A549 (cell line): ENCODE measurements around the gene ZNF628. TPM values are rescaled to one million over a fixed set of nuclear protein-coding genes. Genes with fewer than 3 reads are reported as not detected.

Experiments
- ATAC-seq, 2 experiments: fragments of 200-7000 bp in 1 of 2; fragments of >200 bp in 1 of 2; cut with Nextera tagmentation in 1 of 2; cut with Tn5 transposase in 1 of 2; 3 replicates each; pipeline versions ENCODE4 v1.8.0 to v1.9.1; 2018 to 2020; ENCODE audit warnings: mild to moderate bottlenecking in 1 of 2, moderate library complexity in 1 of 2
- CTCF ChIA-PET: fragments of 300-600 bp; sonication (Branson Sonifier 250); formaldehyde crosslinking; extraction: SDS; loops from one replicate; lab custom pipeline; 2021; ENCODE audit warnings: antibody characterized with exemption, inconsistent platforms; lab: Yijun Ruan, JAX
- POLR2A ChIA-PET: fragments of 350-600 bp; formaldehyde crosslinking; extraction: SDS; loops from one replicate; lab custom pipeline; 2021; ENCODE audit warnings: antibody characterized with exemption, inconsistent platforms; lab: Yijun Ruan, JAX
- DNase-seq, 2 experiments: peaks; one replicate each; pipeline versions ENCODE4 v3.0.0 to v3.0.0-alpha.2; 2011 to 2016; ENCODE audit warnings: low read depth in 1 of 2, low spot score in 1 of 2
- FAIRE-seq: peaks from 2 replicates; lab custom pipeline; 2011; peaks lifted over from hg19 to GRCh38; lab: Jason Lieb, UNC
- H3K27ac ChIP-seq, 2 experiments: fragments of >200 bp; sonication (Bioruptor Twin); formaldehyde crosslinking; 3 replicates each; pipeline ENCODE4 v1.5.1; 2016 to 2017
- H3K4me1 ChIP-seq: fragments of >200 bp; sonication (Bioruptor Twin); formaldehyde crosslinking; 3 replicates; pipeline ENCODE4 v1.6.1; 2016
- H3K4me2 ChIP-seq: fragments of >200 bp; sonication (Bioruptor Twin); formaldehyde crosslinking; 3 replicates; pipeline ENCODE4 v1.6.1; 2016
- H3K4me3 ChIP-seq: fragments of >200 bp; sonication (Bioruptor Twin); formaldehyde crosslinking; 3 replicates; pipeline ENCODE4 v1.5.1; 2016
- H3K9me3 ChIP-seq: fragments of >200 bp; sonication (Bioruptor Twin); formaldehyde crosslinking; 3 replicates; pipeline ENCODE4 v1.6.1; 2016
- BHLHE40 ChIP-seq: IDR thresholded peaks from 2 replicates; pipeline ENCODE4 v1.6.1; 2012; ENCODE audit warnings: low read depth, low read length, inconsistent platforms
- CBX2 ChIP-seq: fragments of 200-600 bp; sonication (generic); IDR thresholded peaks from 2 replicates; pipeline ENCODE4 v1.6.1; 2016; ENCODE audit warnings: low read depth, mild to moderate bottlenecking, borderline replicate concordance
- CBX8 ChIP-seq: fragments of 200-600 bp; sonication (generic); IDR thresholded peaks from 2 replicates; pipeline ENCODE4 v1.6.1; 2016
- CEBPB ChIP-seq, 2 experiments: fragments of >200 bp in 1 of 2; sonication (Bioruptor Twin) in 1 of 2; formaldehyde crosslinking in 1 of 2; IDR thresholded peaks; 2 replicates each; pipeline ENCODE4 v1.6.1; 2012 to 2016
- CTCF ChIP-seq: fragments of >200 bp; sonication (Bioruptor Twin); formaldehyde crosslinking; IDR thresholded peaks from 3 replicates; pipeline ENCODE4 v1.5.1; 2016
- E2F6 ChIP-seq: IDR thresholded peaks from 2 replicates; pipeline ENCODE4 v1.6.1; 2012; ENCODE audit warnings: low read depth, borderline replicate concordance
- EHMT2 ChIP-seq: fragments of 200-600 bp; sonication (generic); IDR thresholded peaks from 2 replicates; pipeline ENCODE4 v1.6.1; 2016; ENCODE audit warnings: antibody characterized with exemption, low read depth, mild to moderate bottlenecking, moderate library complexity
- ELK1 ChIP-seq: fragments of 150-350 bp; IDR thresholded peaks from 2 replicates; pipeline ENCODE4 v1.6.1; 2014; ENCODE audit warnings: low read depth, mild to moderate bottlenecking, low read length
- FOSB ChIP-seq: fragments of 250-450 bp; sonication (Bioruptor Pico); IDR thresholded peaks from 2 replicates; pipeline ENCODE4 v1.5.0; 2020; ENCODE audit warnings: mild to moderate bottlenecking, moderate library complexity
- FOSL2 ChIP-seq, 2 experiments: fragments of 450-650 bp in 1 of 2; fragments of >200 bp in 1 of 2; sonication (Bioruptor Twin) in 1 of 2; formaldehyde crosslinking; IDR thresholded peaks; 2 replicates each; pipeline versions ENCODE4 v1.5.0 to v1.6.1; 2016 to 2020; ENCODE audit warnings: mild to moderate bottlenecking in 1 of 2, moderate library complexity in 1 of 2
- GATA3 ChIP-seq: IDR thresholded peaks from 2 replicates; pipeline ENCODE4 v1.6.1; 2012; ENCODE audit warnings: borderline replicate concordance
- HDAC2 ChIP-seq: fragments of 200-600 bp; sonication (generic); IDR thresholded peaks from 2 replicates; pipeline ENCODE4 v1.6.1; 2016
- HES2 ChIP-seq: fragments of >200 bp; sonication (Bioruptor Twin); formaldehyde crosslinking; IDR thresholded peaks from 2 replicates; pipeline ENCODE4 v1.6.1; 2016
- HEYL ChIP-seq: fragments of 250-450 bp; sonication (Bioruptor Pico); IDR thresholded peaks from 2 replicates; pipeline ENCODE4 v1.8.0; 2021; ENCODE audit warnings: mild to moderate bottlenecking, moderate library complexity
- HOXA7 ChIP-seq: fragments of 250-450 bp; sonication (Bioruptor Pico); IDR thresholded peaks from 2 replicates; pipeline ENCODE4 v1.5.0; 2020; ENCODE audit warnings: mild to moderate bottlenecking, moderate library complexity
- HOXB13 ChIP-seq: fragments of 250-450 bp; sonication (Bioruptor Pico); IDR thresholded peaks from 2 replicates; pipeline ENCODE4 v1.5.0; 2020; ENCODE audit warnings: low read depth, mild to moderate bottlenecking, moderate library complexity
- HOXB5 ChIP-seq: fragments of 250-450 bp; sonication (Bioruptor Pico); IDR thresholded peaks from 2 replicates; pipeline ENCODE4 v1.5.0; 2020; ENCODE audit warnings: mild to moderate bottlenecking, moderate library complexity
- JUN ChIP-seq, 2 experiments: fragments of >200 bp; sonication (Bioruptor Twin); formaldehyde crosslinking; IDR thresholded peaks; 2 replicates in 1 of 2; 3 replicates in 1 of 2; pipeline ENCODE4 v1.6.1; 2016 to 2017
- KDM1A ChIP-seq: fragments of 200-600 bp; sonication (generic); IDR thresholded peaks from 2 replicates; pipeline ENCODE4 v1.6.1; 2016; ENCODE audit warnings: low read depth, mild to moderate bottlenecking
- MAZ ChIP-seq: fragments of 150-350 bp; IDR thresholded peaks from 2 replicates; pipeline ENCODE4 v1.6.1; 2014; ENCODE audit warnings: antibody characterized with exemption, low read depth, low read length, borderline replicate concordance
- NFE2L2 ChIP-seq: fragments of 150-350 bp; conservative IDR thresholded peaks from 2 replicates; pipeline ENCODE4 v1.6.1; 2014; ENCODE audit warnings: low read length
- NR3C1 ChIP-seq: fragments of >200 bp; sonication (Bioruptor Twin); formaldehyde crosslinking; IDR thresholded peaks from 3 replicates; pipeline ENCODE4 v1.6.1; 2017
- PHF8 ChIP-seq: fragments of 200-600 bp; sonication (generic); IDR thresholded peaks from 2 replicates; pipeline ENCODE4 v1.6.1; 2016; ENCODE audit warnings: low read depth, mild to moderate bottlenecking, antibody characterized with exemption, moderate library complexity, borderline replicate concordance
- POLR2A ChIP-seq: IDR thresholded peaks from 2 replicates; pipeline ENCODE4 v1.6.1; 2012; ENCODE audit warnings: mild to moderate bottlenecking, low read length
- RARB ChIP-seq: fragments of 250-450 bp; sonication (Bioruptor Pico); IDR thresholded peaks from 2 replicates; pipeline ENCODE4 v1.8.0; 2021; ENCODE audit warnings: mild to moderate bottlenecking, moderate library complexity
- RFX5 ChIP-seq: fragments of 450-650 bp; IDR thresholded peaks from 2 replicates; pipeline ENCODE4 v1.7.1; 2014; ENCODE audit warnings: antibody characterized with exemption, mild to moderate bottlenecking, moderate library complexity
- SMC3 ChIP-seq: fragments of >200 bp; sonication (Bioruptor Twin); formaldehyde crosslinking; IDR thresholded peaks from 3 replicates; pipeline ENCODE4 v1.6.1; 2018; ENCODE audit warnings: inconsistent platforms
- TFCP2L1 ChIP-seq: fragments of 250-450 bp; sonication (Bioruptor Pico); IDR thresholded peaks from 2 replicates; pipeline ENCODE4 v1.5.0; 2021; ENCODE audit warnings: mild to moderate bottlenecking
- TP53 ChIP-seq: fragments of 250-450 bp; sonication (Bioruptor Pico); IDR thresholded peaks from 2 replicates; pipeline ENCODE4 v1.5.0; 2021; ENCODE audit warnings: mild to moderate bottlenecking, moderate library complexity
- ZFP36 ChIP-seq: fragments of 450-650 bp; IDR thresholded peaks from 2 replicates; pipeline ENCODE4 v1.6.1; 2014; ENCODE audit warnings: borderline replicate concordance; ENCODE audit not compliant: partially characterized antibody
- ZNF302 ChIP-seq: fragments of 250-450 bp; sonication (Bioruptor Pico); IDR thresholded peaks from 2 replicates; pipeline ENCODE4 v1.9.0; 2021; ENCODE audit warnings: inconsistent platforms, mild to moderate bottlenecking, moderate library complexity
- ZSCAN20 ChIP-seq: fragments of 250-450 bp; sonication (Bioruptor Pico); IDR thresholded peaks from 2 replicates; pipeline ENCODE4 v1.8.0; 2022; ENCODE audit warnings: mild to moderate bottlenecking, moderate library complexity
- WGBS: methylation state at CpG from one replicate; pipeline ENCODE4 v1.1.6; 2017; ENCODE audit errors: missing lambda C conversion rate; 5-methylcytosine and 5-hydroxymethylcytosine counted together
- polyA plus RNA-seq, 4 experiments: library from polyadenylated mRNA; depleted of rRNA in 3 of 4; stranded (reverse); fragments of >200 nt; fragmentation: RNase III in 1 of 4; extraction: RNeasy Plus Mini Kit Qiagen cat#74134 plus additional on column Dnase treatment in 1 of 4; gene quantifications; 2 replicates in 3 of 4; 3 replicates in 1 of 4; pipeline ENCODE4 v1.2.3, GENCODE V29; 2011 to 2017

Gene ZNF628
- polyA plus RNA-seq, 2 of the 4 experiments (the other 2 are of a cell fraction): 0.32 to 5.7 TPM

- TF ChIP-seq TP53 (CRISPR knock-in tag) (no peak), CEBPB (IDR thresholded peaks at IDR 0.05) (no peak), KDM1A (peak; percentile 83; the same call in 1 of the 2 replicates), TFCP2L1 (CRISPR knock-in tag) (peak; percentile 75; the same call in 1 of the 2 replicates), MAZ (0 out of 2 replicates have a peak, but pooled peaks have one; percentile 18), RARB (CRISPR knock-in tag) (no peak), FOSB (CRISPR knock-in tag) (no peak), RFX5 (peak; percentile 69; the same call in 1 of the 2 replicates), FOSL2 (IDR thresholded peaks at IDR 0.05) (no peak), FOSL2 (CRISPR knock-in tag; IDR thresholded peaks at IDR 0.05) (no peak), HOXA7 (CRISPR knock-in tag) (no peak), ZFP36 (no peak), NFE2L2 (no peak), E2F6 (peak; percentile 80)
- TF ChIP-seq, all 56 proteins: peak for 15
Measured at GRCh38 chr19:55461259-55461973, 15.0 kb upstream of the ZNF628 start, which contains the start of gene ISOC2 (continued).

- peak in 1 of 2 experiments; percentile 61 for DNase-seq
- WGBS: 9% methylated on average over 27 of the region's 27 CpGs
- Histone ChIP-seq H3K27ac (peak overlapping the region; percentile 76 to 85), H3K9me3 (no peaks in the 10 kb centered on the region), H3K4me2 (peak overlapping the region; percentile 93), H3K4me1 (peaks cover 14% of the 10 kb centered on the region; the same call in 2 of the 3 replicates), H3K4me3 (peak overlapping the region; percentile 58)
- ATAC-seq: peak; percentile 19 to 31; a peak in 3 of 6 replicates
- FAIRE-seq: peak; percentile 56
- ChIA-PET CTCF (interaction anchor here (0.5 to 6.9 kb wide), 4 partner anchors 15 to 311 kb away, joined by 3 to 89 read pairs (median 20); partner anchors contain the start of gene ZNF628), POLR2A (interaction anchor here (0.5 to 1.6 kb wide), 14 partner anchors 9 to 382 kb away, joined by 3 to 22 read pairs (median 4); partner anchors contain the start of genes FIZ1, KMT5C, NAT14 and U2AF2)
- TF ChIP-seq HES2 (no peak), EHMT2 (no peak), CTCF (no peak), ZFP36 (no peak), HOXB5 (CRISPR knock-in tag) (no peak), ZNF302 (CRISPR knock-in tag) (no peak), CBX8 (no peak), HDAC2 (peak; percentile 58; the same call in 1 of the 2 replicates), KDM1A (no peak), ELK1 (no peak), JUN (IDR thresholded peaks at IDR 0.05) (peak in 1 of 2 experiments; percentile 31; a peak in 1 of 5 replicates), GATA3 (no peak), MAZ (no peak), HOXB13 (CRISPR knock-in tag) (no peak), POLR2A (peak; percentile 90), CEBPB (IDR thresholded peaks at IDR 0.05) (no peak), RFX5 (no peak), BHLHE40 (no peak), CBX2 (no peak), TFCP2L1 (CRISPR knock-in tag) (no peak), SMC3 (no peak), HEYL (CRISPR knock-in tag) (no peak), FOSL2 (IDR thresholded peaks at IDR 0.05) (no peak), FOSL2 (CRISPR knock-in tag; IDR thresholded peaks at IDR 0.05) (no peak), PHF8 (peak; percentile 68; the same call in 1 of the 2 replicates), NR3C1 (no peak), RARB (CRISPR knock-in tag) (no peak), ZSCAN20 (CRISPR knock-in tag) (no peak), TP53 (CRISPR knock-in tag) (no peak)
Measured at GRCh38 chr19:55461974-55462626, 14.3 kb upstream of the ZNF628 start.
